Measurements from ENCODE around the gene ZCRB1.

DNA sequence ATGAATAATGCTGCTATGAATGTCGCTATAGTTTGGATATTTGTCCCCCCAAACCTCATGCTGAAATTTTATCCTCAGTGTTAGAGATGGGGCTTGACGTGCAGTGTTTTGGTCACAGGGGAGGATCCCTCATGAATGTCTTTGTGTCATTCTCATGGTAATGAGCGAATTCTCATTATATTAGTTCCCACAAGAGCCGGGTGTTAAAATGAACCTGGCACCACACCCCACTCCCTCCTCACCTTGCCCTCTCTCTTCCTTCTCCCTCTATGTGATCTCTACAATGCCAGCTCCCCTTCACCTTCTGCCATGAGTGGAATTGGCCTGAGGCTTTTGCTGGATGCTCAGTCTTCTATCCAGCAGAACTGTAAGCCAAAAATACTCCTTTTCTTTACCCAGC lies 50.4 kb downstream of the ZCRB1 start:
- no peak for TF ChIP-seq CTCF (IDR thresholded peaks at IDR 0.05 in 4 of 5, conservative IDR thresholded peaks at IDR 0.05 in 1 of 5)
- no peak for TF ChIP-seq POLR2A (IDR thresholded peaks at IDR 0.05)
